Omental fat pad (tissue), 4 donors: Measurements from ENCODE around the gene SLC25A42. TPM values are rescaled to one million over a fixed set of nuclear protein-coding genes. Genes with fewer than 3 reads are reported as not detected.

ENCODE experiments used
- ATAC-seq: fragments of 150-250 bp; one replicate; pipeline ENCODE4 v1.9.1; 2016; ENCODE audit warnings: mild to moderate bottlenecking, moderate library complexity; ENCODE audit not compliant: low FRiP score
- DNase-seq: peaks from one replicate; pipeline ENCODE4 v3.0.0-alpha.2; 2019; ENCODE audit warnings: low spot score
- total RNA-seq, 4 donors: library from RNA; depleted of rRNA; stranded (reverse); fragments of >200 nt; gene quantifications; one replicate each; pipeline ENCODE4 v1.1.0, GENCODE V29; 2016
- TF ChIP-seq, protein P1 (sequence below), 3 donors: fragments of 450-650 bp; IDR thresholded peaks; one replicate each; pipeline ENCODE4 v1.5.1; 2016 to 2017; ENCODE audit warnings: antibody characterized with exemption in 3 of 3, mild to moderate bottlenecking in 3 of 3, moderate library complexity in 2 of 3

Gene SLC25A42
- total RNA-seq, 4 donors from 2014 or later: 4.7 to 9.9 (median 7.4) TPM

DNA sequence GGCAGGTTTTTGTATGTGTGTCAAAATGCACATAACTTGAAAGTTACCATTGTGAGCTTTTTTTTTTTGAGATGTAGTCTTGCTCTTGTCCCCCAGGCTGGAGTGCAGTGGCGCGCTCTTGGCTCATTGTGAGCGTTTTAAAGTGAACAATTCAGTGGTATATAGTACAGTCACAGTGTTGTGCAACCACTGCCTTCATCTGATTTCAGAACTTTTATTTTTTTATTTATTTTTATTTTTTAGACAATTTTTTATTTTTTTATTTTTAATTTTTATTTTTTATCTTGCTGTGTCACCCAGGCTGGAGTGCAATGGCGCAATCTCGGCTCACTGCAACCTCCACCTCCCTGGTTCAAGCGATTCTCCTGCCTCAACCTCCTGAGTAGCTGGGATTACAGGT lies 15.0 kb downstream of the SLC25A42 start:
- no peak for ATAC-seq
- DNase-seq: no peak
- TF ChIP-seq, protein P1, sequence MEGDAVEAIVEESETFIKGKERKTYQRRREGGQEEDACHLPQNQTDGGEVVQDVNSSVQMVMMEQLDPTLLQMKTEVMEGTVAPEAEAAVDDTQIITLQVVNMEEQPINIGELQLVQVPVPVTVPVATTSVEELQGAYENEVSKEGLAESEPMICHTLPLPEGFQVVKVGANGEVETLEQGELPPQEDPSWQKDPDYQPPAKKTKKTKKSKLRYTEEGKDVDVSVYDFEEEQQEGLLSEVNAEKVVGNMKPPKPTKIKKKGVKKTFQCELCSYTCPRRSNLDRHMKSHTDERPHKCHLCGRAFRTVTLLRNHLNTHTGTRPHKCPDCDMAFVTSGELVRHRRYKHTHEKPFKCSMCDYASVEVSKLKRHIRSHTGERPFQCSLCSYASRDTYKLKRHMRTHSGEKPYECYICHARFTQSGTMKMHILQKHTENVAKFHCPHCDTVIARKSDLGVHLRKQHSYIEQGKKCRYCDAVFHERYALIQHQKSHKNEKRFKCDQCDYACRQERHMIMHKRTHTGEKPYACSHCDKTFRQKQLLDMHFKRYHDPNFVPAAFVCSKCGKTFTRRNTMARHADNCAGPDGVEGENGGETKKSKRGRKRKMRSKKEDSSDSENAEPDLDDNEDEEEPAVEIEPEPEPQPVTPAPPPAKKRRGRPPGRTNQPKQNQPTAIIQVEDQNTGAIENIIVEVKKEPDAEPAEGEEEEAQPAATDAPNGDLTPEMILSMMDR (IDR thresholded peaks at IDR 0.05): no peak

DNA sequence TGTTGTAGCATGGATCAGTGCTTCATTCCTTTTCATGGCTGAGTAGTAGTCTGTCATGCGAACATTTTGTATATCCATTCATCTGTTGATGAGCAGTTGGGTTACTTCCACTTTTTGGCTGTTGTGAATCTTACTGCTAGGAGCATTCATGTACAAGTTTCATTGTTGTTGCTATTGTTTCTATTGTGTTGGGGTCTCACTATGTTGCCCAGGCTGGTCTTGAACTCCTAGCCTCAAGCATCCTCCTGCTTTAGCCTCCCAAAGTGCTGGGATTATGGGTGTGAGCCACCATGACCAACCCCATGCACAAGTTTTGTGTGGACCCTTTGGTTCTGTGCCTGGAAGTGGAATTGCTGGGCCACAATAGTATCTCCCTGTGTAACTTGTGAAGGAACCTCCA lies 15.8 kb downstream of the SLC25A42 start:
- TF ChIP-seq, protein P1 (IDR thresholded peaks at IDR 0.05): no peak
- DNase-seq (no peak), ATAC-seq (no peak)

DNA sequence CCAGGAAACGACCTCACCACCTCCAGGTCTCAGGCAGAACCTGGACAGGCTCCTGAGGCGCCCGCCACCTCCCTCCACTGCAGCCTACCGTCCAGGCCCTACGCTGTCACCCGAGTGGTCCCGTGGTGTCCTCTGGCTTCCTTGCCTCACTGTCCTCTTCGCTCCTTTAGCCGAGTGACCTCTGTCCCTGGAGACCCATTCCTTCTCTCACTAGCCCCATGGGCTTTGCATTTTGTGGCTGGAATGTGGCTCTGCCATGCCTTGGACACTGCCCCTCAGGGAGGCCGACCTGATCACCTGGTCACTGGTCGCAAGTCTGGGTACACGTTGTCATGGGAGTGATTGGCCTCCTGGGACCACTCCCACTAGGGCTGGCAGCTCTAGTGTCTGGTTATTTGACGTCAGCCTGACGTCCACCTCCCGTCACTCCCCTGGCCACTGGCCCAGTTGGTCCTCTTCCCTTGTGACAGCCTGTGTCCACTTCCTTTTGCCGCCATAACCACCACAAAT lies 17.9 kb downstream of the SLC25A42 start:
- TF ChIP-seq, protein P1 (IDR thresholded peaks at IDR 0.05): no peak
- ATAC-seq: no peak
- no peak for DNase-seq

DNA sequence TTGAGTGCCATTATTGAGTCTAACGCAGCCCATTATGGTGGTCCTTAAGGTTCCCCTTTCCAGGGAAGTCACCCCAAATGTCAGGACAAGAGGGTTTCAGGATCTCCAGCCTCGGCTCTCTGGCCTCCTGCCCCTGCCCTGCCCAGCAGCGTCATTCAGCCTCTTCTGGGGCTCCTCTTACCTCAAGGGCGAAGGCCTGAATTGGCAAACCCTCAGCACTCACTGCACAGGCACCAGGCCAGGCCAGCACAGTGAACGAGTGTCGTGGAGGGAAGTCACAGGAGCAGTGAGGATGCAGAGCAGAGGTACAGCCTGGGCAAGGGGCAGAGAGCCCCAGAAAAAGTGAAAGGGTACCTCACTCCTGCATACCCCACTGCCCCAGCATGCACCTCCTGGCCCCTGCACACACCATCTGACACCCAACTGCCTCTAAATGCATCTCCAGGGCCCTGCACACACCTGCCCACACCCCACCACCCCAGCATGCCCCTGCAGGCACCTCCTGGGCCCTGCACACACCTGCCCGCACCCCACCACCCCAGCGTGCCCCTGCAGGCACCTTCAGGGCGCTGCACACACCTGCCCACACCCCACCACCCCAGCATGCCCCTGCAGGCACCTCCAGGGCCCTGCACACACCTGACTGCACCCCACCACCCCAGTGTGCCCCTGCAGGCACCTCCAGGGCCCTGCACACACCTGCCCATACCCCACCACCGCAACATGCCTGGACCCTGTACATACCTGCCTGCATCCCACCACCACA lies 19.8 kb downstream of the SLC25A42 start:
- TF ChIP-seq, protein P1 (IDR thresholded peaks at IDR 0.05): no peak
- ATAC-seq (no peak), DNase-seq (no peak)

DNA sequence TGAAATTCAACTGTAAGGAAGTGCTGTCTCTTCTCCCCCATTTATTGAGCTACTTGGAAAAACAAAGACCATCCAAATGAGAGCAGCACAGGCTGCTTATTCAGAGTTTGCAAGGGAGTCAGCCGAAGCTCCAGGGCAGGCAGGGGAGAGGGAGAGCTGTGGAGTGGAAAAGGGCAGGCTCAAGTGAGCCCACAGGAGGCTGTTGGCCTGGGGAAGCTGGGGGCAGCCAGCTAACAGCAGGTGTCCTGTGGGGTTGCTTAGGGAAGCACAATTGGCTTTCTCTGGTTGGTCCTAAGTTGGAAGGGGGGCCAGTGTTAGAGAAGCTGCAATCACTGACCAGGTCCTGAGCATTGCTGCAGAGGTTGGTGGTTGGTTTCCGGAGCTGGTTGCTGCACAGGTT lies 23.9 kb downstream of the SLC25A42 start:
- TF ChIP-seq, protein P1 (IDR thresholded peaks at IDR 0.05): no peak
- no peak for DNase-seq
- ATAC-seq: no peak

DNA sequence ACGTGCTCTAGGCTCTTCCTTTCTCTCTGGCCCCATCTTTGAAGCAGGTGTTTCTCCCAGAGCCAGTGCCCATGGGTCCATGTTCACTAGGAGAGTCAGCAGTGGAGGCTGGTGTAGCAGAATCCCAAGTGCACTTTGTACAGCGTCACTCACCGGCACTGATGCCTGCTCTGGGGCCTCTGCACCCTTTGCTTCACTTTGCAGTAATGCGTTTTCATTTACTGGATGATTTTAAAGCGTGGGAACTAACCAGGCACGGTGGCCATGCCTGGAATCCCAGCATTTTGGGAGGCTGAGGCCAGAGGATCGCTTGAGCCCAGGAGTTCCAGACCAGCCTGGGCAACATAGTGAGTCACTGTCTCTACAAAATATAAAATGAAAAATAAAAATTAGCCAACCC lies 30.7 kb downstream of the SLC25A42 start:
- DNase-seq (no peak), ATAC-seq (no peak)
- TF ChIP-seq, protein P1 (IDR thresholded peaks at IDR 0.05): no peak

DNA sequence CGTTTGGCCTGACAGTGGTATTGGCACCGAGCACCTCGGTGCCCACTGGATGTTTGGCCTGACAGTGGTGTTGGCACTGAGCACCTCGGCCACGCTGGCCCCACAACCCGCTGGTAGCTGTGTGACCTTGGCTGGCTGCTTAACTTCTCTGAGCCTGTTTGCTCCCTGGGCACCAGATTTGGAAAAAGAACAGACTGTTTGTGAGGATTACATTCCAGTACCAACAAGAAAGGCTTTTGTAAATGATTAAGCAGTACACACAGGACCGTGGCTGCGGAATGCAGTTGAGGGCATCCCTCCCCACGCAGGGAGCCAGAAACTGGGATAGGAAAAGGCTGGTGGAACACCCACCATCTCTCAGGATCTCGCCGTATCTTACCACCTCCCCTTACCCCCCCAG lies 31.9 kb downstream of the SLC25A42 start:
- ATAC-seq (no peak), DNase-seq (no peak)
- TF ChIP-seq, protein P1 (IDR thresholded peaks at IDR 0.05): no peak
